ENCODE measurements around the gene SEC23A.
"Not testable (repeated sequence)": the region's sequence is repeated elsewhere in the genome, so short reads cannot be mapped to it uniquely, and the experiment has no call there.

SEC23A gene

GRCh38 chr14:39090548-39091111 is 12.4 kb downstream of the SEC23A start:
- FAIRE-seq = no peak

DNA sequence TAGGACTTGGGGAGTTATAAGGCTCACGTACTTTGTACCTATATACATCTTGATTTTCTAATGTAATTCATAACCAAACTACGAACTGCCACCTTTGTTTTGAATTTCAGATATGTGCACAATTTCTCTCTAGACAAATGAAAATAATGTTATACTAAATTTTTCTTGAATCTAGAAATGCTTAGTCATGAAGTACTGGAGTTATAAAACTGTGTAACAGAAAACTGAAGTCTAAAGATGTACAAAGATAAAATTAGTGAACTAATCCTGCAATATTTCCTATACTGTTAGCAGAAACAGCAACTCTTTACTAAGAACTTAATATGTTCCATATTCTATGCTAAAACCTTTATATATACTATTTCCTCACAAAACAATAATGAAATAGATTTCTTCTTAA is 15.5 kb downstream of the SEC23A start:
- no peak for FAIRE-seq

DNA sequence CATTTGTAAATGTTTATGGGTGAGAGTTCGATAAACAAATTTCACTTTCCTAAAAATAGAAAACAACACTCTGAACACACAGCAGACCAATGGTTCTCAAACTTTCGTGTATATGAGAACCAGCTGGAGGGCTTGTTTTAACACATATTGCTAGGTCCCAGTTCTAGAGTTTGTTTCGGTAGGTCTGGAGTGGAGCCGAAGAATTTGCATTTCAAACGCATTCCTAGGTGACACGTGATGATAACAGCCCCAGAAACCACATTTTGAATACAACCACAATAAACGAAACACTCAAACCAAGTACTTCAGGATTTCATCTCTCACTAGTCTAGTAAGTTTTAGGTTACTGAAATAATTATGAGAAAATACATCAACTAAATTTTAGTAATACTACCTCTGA is 17.1 kb downstream of the SEC23A start:
- no peak for FAIRE-seq

DNA sequence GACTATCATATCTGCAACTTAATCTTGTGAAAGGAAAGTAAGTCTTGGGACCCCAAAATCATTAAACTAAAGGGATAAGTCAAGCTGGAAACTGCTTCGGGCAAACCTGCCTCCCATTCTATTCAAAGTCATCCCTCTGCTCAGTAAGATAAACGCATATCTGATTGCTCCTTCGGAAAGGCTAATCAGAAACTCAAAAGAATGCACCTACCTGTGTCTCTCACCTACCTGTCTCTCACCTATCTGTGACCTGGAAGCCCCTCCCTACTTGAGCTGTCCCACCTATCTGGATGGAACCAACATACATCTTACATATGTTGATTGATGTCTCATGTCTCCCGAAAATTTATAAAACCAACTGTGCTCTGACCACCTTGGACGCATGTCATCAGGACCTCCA is 19.9 kb downstream of the SEC23A start:
- no peak for FAIRE-seq

GRCh38 chr14:39080886-39081285 is 22.1 kb downstream of the SEC23A start:
- FAIRE-seq = no peak

DNA sequence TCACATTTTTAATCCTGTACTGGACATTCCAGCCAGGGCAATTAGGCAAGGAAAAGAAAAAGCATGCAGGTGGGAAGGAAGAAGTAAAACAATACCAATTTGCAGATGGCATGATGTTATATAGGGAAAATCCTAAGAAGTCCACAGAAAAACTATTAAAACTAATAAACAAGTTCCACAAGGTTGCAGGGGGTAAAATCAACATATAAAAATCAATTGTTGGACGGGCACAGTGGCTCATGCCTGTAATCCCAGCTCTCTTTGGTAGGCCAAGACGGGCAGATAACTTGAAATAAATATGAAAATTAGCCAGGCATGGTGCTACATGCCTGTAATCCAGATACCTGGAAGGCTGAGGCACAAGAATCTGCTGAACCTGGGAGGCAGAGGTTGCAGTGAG is 31.9 kb downstream of the SEC23A start:
- FAIRE-seq = no peak

DNA sequence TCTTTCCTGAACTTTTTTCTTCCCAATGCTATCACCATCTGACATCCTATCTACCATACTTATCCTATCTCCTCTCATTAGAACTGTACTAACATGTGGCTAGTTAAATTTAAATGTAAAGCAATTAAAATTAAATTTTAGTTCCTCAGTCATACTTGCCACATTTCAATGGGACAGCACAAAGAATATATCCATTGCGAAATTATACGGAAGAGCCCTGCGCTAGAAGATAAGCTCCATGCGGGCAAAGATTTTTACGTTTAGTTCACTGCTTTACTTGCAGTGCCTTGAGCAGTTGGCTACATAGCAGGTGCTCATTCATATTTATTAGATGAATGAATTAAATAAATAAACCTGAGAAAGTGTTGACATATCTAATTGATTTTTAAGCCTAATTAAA is 33.1 kb downstream of the SEC23A start:
- FAIRE-seq = no peak

DNA sequence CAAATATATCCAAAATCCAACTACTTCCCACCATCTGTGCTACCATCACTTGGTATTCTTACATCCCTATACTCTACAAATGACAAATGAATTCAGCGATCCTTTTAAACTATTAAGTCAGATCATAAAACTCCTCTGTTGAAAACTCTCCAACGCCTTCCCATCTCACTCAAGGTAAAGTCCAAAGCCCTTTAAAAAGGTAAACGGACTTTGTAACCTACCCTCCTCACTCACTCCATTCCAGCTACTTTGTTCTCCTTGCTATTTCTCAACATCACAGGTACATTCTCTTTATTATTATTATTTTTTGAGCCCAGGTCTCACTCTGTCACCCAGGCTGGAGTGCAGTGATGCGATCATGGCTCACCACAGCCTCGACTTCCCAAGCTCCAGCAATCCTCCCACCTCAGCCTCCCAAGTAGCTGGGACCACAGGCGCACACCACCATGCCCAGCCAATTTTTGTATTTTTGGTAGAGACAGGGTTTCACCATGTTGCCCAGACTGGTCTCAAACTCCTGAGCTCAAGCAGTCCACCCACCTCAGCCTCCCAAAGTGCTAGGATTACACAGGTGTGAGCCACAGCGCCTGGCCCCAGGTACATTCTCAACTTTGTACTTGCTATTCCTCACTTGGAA is 33.7 kb downstream of the SEC23A start:
- FAIRE-seq = not testable (repeated sequence)

DNA sequence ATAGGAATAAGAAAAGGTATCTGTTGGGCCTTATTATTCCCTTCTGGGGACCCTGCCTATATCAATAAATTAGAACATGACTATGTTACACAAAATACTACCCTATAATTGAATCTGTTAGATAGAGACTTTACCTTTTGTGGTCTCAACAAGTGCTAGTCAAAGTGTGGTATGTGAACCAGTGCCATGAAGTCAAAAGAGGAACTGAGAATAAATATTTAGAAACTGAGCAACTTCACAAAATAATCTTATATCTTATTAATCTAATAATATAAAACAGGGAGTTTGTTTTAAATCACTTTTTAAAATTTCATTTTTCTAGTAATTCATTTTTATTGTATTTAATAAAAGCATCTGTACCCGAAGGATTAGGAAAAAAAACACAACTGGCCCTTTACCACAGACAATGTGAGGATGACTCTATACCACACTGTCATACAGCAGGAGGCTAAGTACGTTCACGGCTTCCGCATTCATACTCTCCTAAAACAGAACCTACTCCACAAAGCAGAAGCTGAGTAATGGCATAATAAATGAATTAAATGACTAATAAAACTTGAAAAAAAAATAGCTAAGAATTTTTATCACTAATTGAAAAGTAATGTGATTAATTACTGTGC is 42.1 kb downstream of the SEC23A start:
- peak; percentile 41 for FAIRE-seq

DNA sequence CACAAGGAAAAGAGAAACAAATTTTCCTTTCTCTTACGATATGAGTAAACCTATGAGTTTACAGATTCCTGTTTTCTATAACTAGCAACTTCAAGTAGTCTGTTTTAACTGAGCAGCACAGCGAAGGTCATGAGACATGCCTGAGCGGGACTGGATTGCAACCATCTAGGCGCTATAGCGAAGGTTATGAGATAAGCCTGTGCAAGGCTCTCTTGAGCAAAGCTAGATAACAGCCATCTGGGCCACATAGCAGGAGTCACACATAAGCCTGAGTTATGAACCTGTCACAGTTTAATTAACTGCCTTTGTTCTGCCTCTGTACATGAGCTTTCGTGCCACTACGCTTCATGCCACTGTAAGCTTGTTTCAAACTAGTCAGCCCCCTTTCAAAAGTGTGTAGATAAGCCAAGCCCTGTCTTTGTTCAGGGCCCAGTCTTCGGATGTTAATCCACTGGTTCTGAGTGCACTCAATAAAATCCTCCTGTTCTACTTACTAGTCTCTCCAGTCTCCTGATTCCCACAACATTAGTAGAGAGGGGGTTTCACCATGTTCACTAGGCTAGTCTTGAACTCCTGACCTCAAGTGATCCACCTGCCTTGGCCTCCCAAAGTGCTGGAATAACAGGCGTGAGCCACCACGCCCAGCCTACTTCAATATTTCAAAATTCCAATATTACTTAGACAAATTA is 47.1 kb downstream of the SEC23A start:
- FAIRE-seq = no peak

GRCh38 chr14:39052869-39053454 is 50.1 kb downstream of the SEC23A start:
- FAIRE-seq = not testable (repeated sequence)

DNA sequence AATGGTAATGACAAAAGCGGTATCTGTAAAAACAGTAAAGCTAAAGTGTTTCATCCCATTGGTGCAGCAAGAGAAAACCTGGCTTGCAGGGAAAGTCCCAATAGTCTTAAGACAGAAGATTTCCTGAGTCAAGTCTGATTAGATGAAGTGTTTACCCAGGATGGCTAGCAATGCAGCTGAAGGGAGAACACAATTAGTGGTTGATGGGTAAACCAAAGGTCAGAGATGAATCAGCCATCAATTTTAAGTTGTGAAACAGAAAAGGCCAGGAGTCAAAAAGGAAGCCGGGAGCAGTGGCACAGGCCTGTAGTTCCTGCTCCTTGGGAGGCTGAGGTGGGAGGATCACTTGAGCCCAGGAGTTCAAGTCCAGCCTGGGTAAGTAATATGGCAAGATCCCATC is 52.6 kb downstream of the SEC23A start:
- no peak for FAIRE-seq

DNA sequence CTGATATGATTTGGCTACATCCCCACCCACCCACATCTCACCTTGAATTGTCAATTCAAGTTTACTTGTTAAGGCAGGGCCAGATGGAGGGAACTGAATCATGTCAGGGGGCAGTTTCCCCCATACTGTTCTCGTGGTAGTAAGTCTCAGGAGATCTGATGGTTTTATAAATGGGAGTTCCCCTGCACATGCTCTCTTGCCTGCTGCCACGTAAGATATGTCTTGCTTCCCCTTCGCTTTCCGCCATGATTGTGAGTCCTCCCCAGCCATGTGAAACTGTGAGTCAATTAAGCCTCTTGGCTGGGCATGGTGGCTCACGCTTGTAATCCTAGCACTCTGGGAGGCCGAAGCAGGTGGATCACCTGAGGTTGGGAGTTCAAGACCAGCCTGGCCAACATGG is 57.1 kb downstream of the SEC23A start:
- not testable (repeated sequence) for FAIRE-seq

DNA sequence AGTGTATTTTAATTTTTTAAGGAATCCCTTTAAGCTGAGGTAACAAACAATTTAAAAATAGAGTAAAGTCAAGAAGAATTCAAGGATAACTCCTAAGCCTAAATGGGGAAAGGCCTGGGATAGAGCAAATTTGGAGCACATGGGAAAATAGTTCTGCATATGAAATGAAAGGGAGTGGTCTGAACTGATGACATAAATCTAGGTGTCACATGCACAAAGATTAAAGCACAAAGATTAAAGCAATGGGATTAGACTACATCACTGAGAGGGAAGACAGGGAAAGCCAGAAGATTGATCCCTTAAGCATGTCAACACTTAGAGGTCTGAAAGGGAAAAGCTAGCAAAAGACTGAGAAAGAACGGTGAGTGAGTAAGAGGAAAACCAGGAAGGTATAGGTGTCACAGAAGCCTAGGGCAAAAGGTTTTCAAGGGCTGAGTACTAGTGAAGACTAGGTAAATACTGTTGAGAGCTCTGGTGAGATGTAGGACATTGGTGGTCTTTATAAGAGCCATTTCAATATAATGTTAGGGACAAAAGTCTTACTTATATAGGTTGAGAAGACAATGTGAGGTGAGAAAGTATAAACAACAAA is 59.6 kb downstream of the SEC23A start:
- FAIRE-seq = no peak

DNA sequence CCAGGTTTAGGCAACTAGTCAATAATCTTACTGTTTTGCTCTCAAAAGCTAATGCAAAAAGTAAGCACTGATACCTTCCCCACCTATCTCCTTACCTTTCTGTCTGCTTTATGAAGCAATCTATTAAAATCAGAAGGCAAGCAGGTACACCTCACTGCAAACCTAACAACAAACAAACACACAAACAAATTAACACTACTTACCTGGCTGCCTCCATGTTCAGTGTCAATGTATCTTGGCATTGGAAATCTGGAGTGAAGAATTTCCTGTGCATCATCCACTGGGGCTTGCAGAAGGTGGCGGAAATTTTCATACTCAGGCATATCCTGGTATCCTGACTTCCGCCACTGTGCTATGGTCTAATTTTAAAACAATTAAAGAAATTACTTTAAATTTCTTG is 62.5 kb downstream of the SEC23A start:
- FAIRE-seq = no peak

- no peak for FAIRE-seq
Measured at GRCh38 chr14:39038542-39038941, 64.5 kb downstream of the SEC23A start.

DNA sequence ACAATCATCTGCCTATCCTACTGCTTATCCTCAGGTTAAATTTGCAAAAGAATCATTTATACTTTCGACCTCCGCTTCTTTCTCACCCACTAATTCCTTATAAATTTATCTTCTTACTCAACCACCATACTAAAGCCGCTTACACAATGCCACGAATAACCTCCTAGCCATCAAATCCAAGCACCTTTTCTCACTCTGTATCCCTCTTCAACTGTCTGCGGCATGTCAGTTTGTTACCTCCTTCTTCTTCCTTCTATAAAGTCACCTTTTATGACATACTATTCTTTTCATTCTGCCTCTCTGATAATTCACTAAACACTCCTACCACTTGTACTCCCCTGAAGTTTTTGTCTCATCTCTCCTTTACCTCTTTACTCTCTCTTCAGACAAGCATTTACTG is 66.3 kb downstream of the SEC23A start:
- no peak for FAIRE-seq

GRCh38 chr14:39035336-39035735 is 67.7 kb downstream of the SEC23A start:
- FAIRE-seq = no peak

GRCh38 chr14:39034481-39035296 is 68.3 kb downstream of the SEC23A start:
- FAIRE-seq = peak; percentile 46

DNA sequence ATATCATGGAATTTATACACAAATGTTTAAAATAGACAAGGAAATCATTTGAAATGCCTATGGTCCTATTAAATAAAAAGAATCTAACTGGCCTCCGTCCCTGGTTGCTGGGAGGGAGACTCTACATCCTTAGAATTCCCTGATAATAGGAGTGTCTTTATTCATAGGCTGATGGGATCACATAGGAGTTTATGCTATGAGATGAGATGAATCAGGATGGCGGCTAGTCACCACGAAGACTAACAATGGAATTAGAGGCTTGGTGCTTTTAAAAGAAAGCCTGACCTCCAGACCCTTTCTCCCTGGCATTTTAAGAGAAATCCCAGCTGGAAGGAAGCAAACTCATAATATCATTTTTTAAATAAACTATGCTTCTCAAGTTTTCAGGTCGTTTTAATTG is 69.7 kb downstream of the SEC23A start:
- FAIRE-seq = no peak

GRCh38 chr14:39030209-39030608 is 72.8 kb downstream of the SEC23A start:
- FAIRE-seq = no peak

DNA sequence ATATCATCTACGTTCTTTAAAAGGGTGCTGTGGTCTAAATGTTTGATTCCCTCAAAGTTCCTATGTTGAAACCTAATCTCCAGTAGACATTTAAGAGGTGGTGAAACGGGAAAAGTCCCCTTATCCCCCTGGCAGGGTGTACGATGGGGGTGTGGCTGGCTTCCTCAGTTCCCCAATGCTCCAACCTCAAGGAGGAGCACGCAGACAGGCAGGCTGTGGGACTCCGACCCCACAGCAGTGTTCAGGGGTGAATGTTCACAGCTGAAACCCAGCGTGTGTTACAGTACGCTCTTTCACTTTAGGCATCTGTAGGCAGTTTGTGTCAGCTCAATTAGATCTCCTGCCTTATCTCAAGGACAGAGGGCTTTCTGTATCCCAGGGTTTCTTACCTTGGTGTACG is 73.2 kb downstream of the SEC23A start:
- FAIRE-seq = no peak
